Karpas-422 (cell line): ENCODE results near the gene RNF166. TPM values are rescaled to one million over a fixed set of nuclear protein-coding genes. Genes with fewer than 3 reads are reported as not detected.
A peak's percentile ranks its signal among the peaks of the same experiment; 100 is the strongest.

Experiments used
- DNase-seq: peaks from one replicate; pipeline ENCODE4 v3.0.0-alpha.2; 2015
- H2AFZ ChIP-seq: fragments of 200-600 bp; sonication (generic); 2 replicates; pipeline ENCODE4 v1.6.1; 2014; ENCODE audit warnings: antibody characterized with exemption, low read length, mixed read lengths
- H3K27ac ChIP-seq: fragments of 200-600 bp; sonication (generic); 2 replicates; pipeline ENCODE4 v1.5.1; 2014; ENCODE audit warnings: mild to moderate bottlenecking, low read length, moderate library complexity
- H3K27me3 ChIP-seq: fragments of 200-600 bp; sonication (generic); 2 replicates; pipeline ENCODE4 v1.6.1; 2014; ENCODE audit warnings: low read length, mixed read lengths
- H3K36me3 ChIP-seq: fragments of 200-600 bp; sonication (generic); 2 replicates; pipeline ENCODE4 v1.6.1; 2014; ENCODE audit warnings: low read length, mixed read lengths; ENCODE audit not compliant: insufficient read depth
- H3K4me1 ChIP-seq: fragments of 200-600 bp; sonication (generic); 2 replicates; pipeline ENCODE4 v1.6.1; 2014; ENCODE audit warnings: mild to moderate bottlenecking, low read length, mixed read lengths
- H3K4me2 ChIP-seq: fragments of 200-600 bp; sonication (generic); 2 replicates; pipeline ENCODE4 v1.6.1; 2014; ENCODE audit warnings: low read length, low read depth, mild to moderate bottlenecking; ENCODE audit not compliant: poor library complexity, severe bottlenecking
- H3K4me3 ChIP-seq: fragments of 200-600 bp; sonication (generic); 2 replicates; pipeline ENCODE4 v1.5.1; 2014; ENCODE audit warnings: mild to moderate bottlenecking, antibody characterized with exemption, low read length, mixed read lengths
- H3K79me2 ChIP-seq: fragments of 200-600 bp; sonication (generic); 2 replicates; pipeline ENCODE4 v1.6.1; 2014; ENCODE audit warnings: mild to moderate bottlenecking, low read length, mixed read lengths
- H3K9ac ChIP-seq: fragments of 200-600 bp; sonication (generic); 2 replicates; pipeline ENCODE4 v1.6.0; 2014; ENCODE audit warnings: low read length
- H3K9me2 ChIP-seq: fragments of 200-600 bp; sonication (generic), shearing (Covaris generic); replicated peaks from 2 replicates; pipeline ENCODE4 v1.6.0; 2014; ENCODE audit warnings: mild to moderate bottlenecking, low read length, moderate library complexity; ENCODE audit not compliant: insufficient read depth
- H3K9me3 ChIP-seq: fragments of 300-700, 200-600 bp; sonication (generic); 2 replicates; pipeline ENCODE4 v1.6.1; 2014; ENCODE audit warnings: low read length, mixed read lengths
- H4K20me1 ChIP-seq: fragments of 200-600 bp; sonication (generic); 2 replicates; pipeline ENCODE4 v1.6.1; 2014; ENCODE audit warnings: mild to moderate bottlenecking, antibody characterized with exemption, low read length, low read depth; ENCODE audit not compliant: insufficient read depth
- total RNA-seq: library from RNA; depleted of rRNA; stranded (reverse); fragments of >200 nt; shearing (Covaris generic); gene quantifications from 2 replicates; pipeline ENCODE4 v1.2.3, GENCODE V29; 2014; ENCODE audit warnings: low replicate concordance

The RNF166 gene
- total RNA-seq, 1 experiment from 2014 or later: 16.9 TPM

DNA sequence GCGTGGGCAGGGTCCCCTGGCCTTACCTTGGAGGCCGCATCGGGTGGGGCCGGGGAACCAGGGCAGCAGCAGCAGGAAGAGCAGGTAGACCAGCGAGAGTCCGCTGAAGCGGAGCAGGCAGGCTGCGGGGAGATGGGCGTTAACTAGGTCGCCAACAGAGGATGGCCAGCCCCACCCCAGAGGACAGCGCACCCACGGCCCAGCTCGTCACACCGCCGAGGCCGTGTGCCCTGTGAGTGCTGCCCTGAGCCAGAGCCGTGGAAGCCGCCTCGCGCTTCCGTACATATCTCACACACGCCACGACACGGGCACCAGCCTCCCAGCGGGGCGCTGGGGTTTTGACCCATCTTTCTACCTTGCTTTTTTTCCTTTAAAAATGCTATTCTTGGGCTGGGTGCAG, 43.1 kb upstream of the RNF166 start:
- no peaks in the 10 kb centered on the region for H3K27me3 ChIP-seq
- H3K4me2 ChIP-seq: no peak overlapping the region
- no peaks in the 10 kb centered on the region for H4K20me1 ChIP-seq
- H3K9me3 ChIP-seq: no peaks in the 10 kb centered on the region
- H3K79me2 ChIP-seq: no peaks in the 10 kb centered on the region
- H2AFZ ChIP-seq: no peak overlapping the region
- no peak overlapping the region for H3K27ac ChIP-seq
- H3K36me3 ChIP-seq: no peaks in the 10 kb centered on the region
- no peak overlapping the region for H3K9ac ChIP-seq
- no peaks in the 10 kb centered on the region for H3K9me2 ChIP-seq
- H3K4me3 ChIP-seq: no peak overlapping the region
- DNase-seq: no peak
- H3K4me1 ChIP-seq: peaks cover 17% of the 10 kb centered on the region

DNA sequence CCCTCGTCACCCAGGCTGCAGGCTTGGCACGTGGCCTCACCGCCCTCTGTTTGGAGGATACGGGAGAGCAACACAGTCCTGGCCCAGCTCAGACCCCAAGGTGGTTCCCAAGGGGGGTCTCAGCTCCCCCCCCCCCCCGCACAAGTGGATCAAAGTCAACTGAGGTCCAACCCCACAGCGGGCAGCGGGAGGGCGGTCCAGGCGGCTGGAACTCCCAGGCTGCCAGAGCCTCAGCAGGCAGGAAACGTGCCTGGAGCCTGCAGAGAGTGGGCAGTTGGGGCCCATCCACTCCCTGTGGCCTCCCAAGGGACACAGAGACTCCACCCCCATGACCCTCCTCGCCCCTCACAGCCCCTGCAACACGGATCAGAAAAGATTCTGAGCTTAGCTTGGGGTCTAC, 42.2 kb upstream of the RNF166 start:
- H3K79me2 ChIP-seq: no peaks in the 10 kb centered on the region
- DNase-seq: no peak
- H4K20me1 ChIP-seq: no peaks in the 10 kb centered on the region; the same call in 1 of the 2 replicates
- no peak overlapping the region for H3K9ac ChIP-seq
- peaks cover 17% of the 10 kb centered on the region for H3K4me1 ChIP-seq
- no peak overlapping the region for H2AFZ ChIP-seq
- H3K4me2 ChIP-seq: no peak overlapping the region
- no peak overlapping the region for H3K4me3 ChIP-seq
- H3K27ac ChIP-seq: no peak overlapping the region
- no peaks in the 10 kb centered on the region for H3K9me3 ChIP-seq
- H3K27me3 ChIP-seq: no peaks in the 10 kb centered on the region
- H3K36me3 ChIP-seq: no peaks in the 10 kb centered on the region
- H3K9me2 ChIP-seq: no peaks in the 10 kb centered on the region

DNA sequence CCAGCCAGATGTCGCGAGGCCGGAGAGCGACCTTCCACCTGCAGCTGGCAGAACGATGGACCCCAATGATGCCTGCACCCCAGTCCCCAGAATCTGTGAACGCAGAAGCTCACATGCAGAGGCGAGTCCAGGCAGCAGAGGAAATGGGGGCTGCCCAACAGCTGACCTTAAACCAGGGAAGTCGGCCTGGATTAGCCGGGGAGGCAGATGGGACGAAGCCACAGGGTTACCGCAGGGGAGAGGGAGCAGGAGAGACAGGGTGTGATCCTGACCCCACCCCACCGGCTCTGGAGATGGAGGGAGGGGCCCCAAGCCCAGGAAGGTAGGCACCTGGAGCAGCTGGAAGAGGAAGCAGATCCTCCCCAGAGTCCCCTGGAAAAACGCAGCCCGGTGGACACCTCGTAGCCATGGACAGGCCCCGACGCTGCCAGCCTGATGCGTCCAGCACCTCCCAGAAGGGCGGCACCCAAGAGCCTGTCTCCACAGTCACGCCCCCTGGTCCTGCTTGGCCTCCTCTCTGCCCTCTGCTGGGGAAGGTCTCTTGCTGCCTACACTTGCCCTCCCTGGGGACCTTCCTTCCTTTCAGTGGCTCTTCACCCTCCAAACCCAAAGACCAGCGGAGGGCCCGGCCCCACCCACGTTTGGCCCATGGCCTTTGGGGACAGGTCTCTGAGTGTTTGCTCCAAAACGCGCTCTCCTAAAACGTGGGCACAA, 41.5 kb upstream of the RNF166 start:
- H3K9ac ChIP-seq: no peak overlapping the region
- no peak overlapping the region for H3K4me3 ChIP-seq
- no peak overlapping the region for H2AFZ ChIP-seq
- H3K9me3 ChIP-seq: no peaks in the 10 kb centered on the region
- no peaks in the 10 kb centered on the region for H3K9me2 ChIP-seq
- H4K20me1 ChIP-seq: no peaks in the 10 kb centered on the region; the same call in 1 of the 2 replicates
- no peak overlapping the region for H3K27ac ChIP-seq
- H3K27me3 ChIP-seq: no peaks in the 10 kb centered on the region
- H3K4me1 ChIP-seq: peaks cover 17% of the 10 kb centered on the region
- H3K36me3 ChIP-seq: no peaks in the 10 kb centered on the region
- no peak overlapping the region for H3K4me2 ChIP-seq
- peak; percentile 86 for DNase-seq
- no peaks in the 10 kb centered on the region for H3K79me2 ChIP-seq

- no peak overlapping the region for H3K4me2 ChIP-seq
- H2AFZ ChIP-seq: no peak overlapping the region
- no peaks in the 10 kb centered on the region for H3K9me2 ChIP-seq
- H3K4me1 ChIP-seq: peaks cover 17% of the 10 kb centered on the region
- no peaks in the 10 kb centered on the region for H3K36me3 ChIP-seq
- H3K4me3 ChIP-seq: no peak overlapping the region
- H4K20me1 ChIP-seq: no peaks in the 10 kb centered on the region; the same call in 1 of the 2 replicates
- H3K9ac ChIP-seq: no peak overlapping the region
- H3K9me3 ChIP-seq: no peaks in the 10 kb centered on the region
- no peak for DNase-seq
- no peaks in the 10 kb centered on the region for H3K79me2 ChIP-seq
- no peaks in the 10 kb centered on the region for H3K27me3 ChIP-seq
- H3K27ac ChIP-seq: no peak overlapping the region
These were observed 40.3 kb upstream of the RNF166 start for GRCh38 chr16:88746506-88746905.

DNA sequence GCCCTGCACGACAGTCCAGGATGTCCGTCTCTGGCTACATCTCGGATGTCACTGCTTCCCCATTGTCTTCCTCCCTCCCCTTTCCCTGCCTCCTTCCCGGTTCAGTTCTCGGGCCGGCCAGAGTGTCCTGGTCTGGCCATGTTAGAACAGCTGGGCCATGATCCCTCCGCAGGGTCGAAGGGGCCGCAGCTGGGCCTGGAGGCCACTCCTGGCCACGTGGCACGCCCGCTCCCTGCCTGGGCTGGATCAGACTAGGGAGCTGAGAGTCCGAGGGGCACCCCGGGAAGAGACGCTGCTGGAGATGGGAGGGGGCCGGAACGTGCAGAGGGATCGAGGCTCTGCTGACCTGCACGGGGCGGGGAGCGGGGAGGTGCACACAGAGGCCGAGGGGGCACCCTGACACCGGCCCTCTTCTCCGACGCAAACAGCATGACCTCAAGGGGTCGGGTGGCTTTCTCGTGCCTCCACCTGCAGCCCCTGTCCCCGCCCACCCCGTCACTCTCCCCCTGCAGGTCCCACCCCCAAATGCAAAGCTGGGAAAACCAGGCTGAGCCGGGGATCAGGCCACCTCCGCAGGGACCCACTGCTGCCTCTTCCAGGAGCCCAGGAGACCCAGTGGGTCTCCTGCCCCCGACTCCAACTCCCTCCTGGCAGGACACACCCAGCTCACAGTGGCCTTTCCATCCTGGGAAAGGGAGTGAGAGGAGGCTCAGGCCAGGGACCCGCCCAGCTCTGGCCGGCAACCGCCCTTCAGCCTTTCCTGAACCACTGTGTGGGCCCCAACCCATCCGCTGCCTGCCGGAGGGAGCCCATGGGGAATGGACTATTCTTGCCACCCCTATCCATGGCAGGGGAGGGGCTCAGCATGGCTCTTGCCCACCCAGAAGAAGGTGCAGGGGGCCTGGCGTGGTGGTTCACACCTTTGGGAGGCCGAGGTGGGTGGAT, 38.6 kb upstream of the RNF166 start:
- Histone ChIP-seq H3K4me3 (no peak overlapping the region), H4K20me1 (no peaks in the 10 kb centered on the region; the same call in 1 of the 2 replicates), H3K4me2 (peak overlapping the region; percentile 37), H2AFZ (no peak overlapping the region), H3K36me3 (no peaks in the 10 kb centered on the region), H3K4me1 (peaks cover 17% of the 10 kb centered on the region), H3K9me3 (no peaks in the 10 kb centered on the region), H3K27ac (no peak overlapping the region), H3K79me2 (no peaks in the 10 kb centered on the region), H3K9ac (no peak overlapping the region), H3K9me2 (no peaks in the 10 kb centered on the region), H3K27me3 (no peaks in the 10 kb centered on the region)
- DNase-seq: no peak

DNA sequence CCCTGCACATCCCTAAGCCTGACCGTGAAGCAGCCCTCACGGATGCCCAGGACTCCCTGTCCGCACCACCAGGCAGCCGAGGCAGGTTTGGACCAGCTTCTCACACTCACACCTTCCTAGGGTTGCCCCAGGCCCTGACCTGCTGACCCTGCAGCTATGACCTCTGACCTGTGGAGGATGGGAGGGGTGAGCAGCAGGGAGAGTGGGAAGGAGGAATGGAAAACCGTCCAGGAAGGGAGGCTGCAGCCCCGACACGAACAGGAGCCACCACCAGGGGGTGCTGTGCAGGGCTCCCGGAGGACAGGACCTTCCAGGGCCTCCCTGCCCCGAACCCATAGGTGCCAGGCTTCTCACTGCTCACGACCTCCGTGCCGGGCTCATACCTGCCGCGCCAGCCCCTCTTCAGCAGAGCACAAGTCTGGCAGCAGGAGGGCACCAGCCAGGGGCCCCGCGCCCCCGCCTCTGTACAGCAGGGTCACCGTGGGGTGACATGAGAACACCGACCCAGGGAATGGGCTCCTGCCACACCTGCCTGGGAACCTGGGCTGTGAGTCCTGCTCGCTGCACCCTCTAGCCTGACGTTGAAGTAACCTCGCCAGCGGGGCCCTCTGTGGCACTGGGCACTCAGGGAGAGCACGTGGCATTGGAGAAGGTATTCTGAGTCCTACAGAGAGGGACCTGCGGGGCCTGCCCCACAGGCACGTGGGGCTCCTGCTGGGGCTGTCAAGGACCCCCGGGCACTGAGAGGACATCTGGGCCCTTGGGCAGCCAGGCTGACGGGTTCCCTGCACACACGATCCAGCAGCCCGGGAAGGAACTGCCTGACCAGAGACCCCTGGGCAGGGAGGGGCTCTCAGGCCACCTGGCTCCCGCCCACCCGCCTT, 37.7 kb upstream of the RNF166 start:
- Histone ChIP-seq H3K9me3 (no peaks in the 10 kb centered on the region), H3K4me1 (peaks cover 17% of the 10 kb centered on the region), H3K36me3 (no peaks in the 10 kb centered on the region), H3K79me2 (no peaks in the 10 kb centered on the region), H3K9me2 (no peaks in the 10 kb centered on the region), H3K4me3 (no peak overlapping the region), H4K20me1 (no peaks in the 10 kb centered on the region; the same call in 1 of the 2 replicates), H3K27ac (no peak overlapping the region), H3K27me3 (no peaks in the 10 kb centered on the region), H3K4me2 (no peak overlapping the region), H2AFZ (no peak overlapping the region), H3K9ac (no peak overlapping the region)
- peak; percentile 88 for DNase-seq

GRCh38 chr16:88742896-88743605, 36.8 kb upstream of the RNF166 start:
- no peak for DNase-seq
- H3K79me2 ChIP-seq: no peaks in the 10 kb centered on the region
- no peaks in the 10 kb centered on the region; the same call in 1 of the 2 replicates for H4K20me1 ChIP-seq
- H3K4me2 ChIP-seq: no peak overlapping the region
- H3K27ac ChIP-seq: no peak overlapping the region
- no peaks in the 10 kb centered on the region for H3K36me3 ChIP-seq
- H3K9ac ChIP-seq: no peak overlapping the region
- H3K27me3 ChIP-seq: no peaks in the 10 kb centered on the region
- H3K4me1 ChIP-seq: peaks cover 20% of the 10 kb centered on the region
- H3K9me3 ChIP-seq: no peaks in the 10 kb centered on the region
- no peak overlapping the region for H3K4me3 ChIP-seq
- H3K9me2 ChIP-seq: no peaks in the 10 kb centered on the region
- H2AFZ ChIP-seq: no peak overlapping the region
